Jurkat, Clone E6-1 (cell line): ENCODE measurements around the gene PBRM1.

Source experiments
- DNase-seq: peaks from one replicate; pipeline ENCODE4 v3.0.0-alpha.2; 2011; ENCODE audit warnings: low read depth, low spot score
- H3K4me3 ChIP-seq: 2 replicates; pipeline ENCODE4 v1.5.1; 2011; ENCODE audit warnings: mild to moderate bottlenecking, low read length, control low read depth, moderate library complexity

PBRM1 gene

DNA sequence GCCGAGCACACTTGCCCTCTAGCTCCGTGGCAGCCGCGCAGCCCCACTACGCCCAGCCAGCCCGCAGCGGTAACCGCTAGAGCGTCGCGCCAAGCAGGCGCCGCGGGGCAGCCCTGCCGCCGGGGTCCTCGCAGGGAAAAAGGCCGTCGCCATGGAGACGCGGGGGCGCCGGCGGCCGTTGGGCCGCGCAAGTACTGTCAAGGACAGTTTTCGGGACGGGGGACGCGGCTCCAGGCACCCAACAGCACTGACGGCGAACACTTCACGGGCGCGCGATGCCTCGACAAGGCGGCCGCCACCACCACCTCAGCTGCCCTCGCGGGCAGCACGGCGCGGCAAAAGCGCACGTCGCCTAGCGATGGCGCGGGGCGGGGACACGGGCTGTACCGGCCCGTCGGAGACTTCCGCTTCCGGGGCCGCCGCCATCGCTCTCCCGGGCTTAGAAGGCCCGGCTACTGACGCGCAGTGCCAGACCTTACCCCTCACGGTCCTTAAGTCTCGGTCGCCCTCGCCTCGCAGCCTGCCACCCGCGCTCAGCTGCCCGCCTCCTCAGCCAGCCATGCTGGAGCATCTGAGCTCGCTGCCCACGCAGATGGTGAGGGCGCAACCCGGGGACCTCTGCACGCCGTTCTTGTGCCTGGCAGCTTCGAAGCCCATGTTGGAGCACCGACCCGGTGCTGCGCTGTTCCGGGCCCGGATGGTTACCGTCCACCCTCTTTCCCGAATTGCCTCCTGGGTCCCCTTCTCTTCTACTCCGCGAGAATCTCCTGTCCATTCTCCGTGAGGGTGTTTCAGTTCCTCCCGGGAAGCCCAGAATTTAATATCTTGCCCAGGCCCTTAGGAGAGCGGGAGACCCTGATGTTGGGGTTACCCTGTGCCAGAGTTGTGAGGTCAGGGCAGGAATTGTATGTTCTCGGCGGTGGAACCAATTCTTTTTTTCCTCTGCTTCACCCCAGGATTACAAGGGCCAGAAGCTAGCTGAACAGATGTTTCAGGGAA, 20.3 kb upstream of the PBRM1 start, which contains the start of the genes GLT8D1 and SPCS1:
GLT8D1 (minus strand) TSS at position 104 of the 999 bp plus-strand sequence. CDS start 5,331 bp downstream, outside the sequence.
SPCS1 (plus strand) TSS at position 419 of the 999 bp plus-strand sequence; CDS start at position 560, 141 bp downstream.
- H3K4me3 ChIP-seq: peak within 1 kb of the TSS; percentile 78
- DNase-seq: peak; percentile 75

DNA sequence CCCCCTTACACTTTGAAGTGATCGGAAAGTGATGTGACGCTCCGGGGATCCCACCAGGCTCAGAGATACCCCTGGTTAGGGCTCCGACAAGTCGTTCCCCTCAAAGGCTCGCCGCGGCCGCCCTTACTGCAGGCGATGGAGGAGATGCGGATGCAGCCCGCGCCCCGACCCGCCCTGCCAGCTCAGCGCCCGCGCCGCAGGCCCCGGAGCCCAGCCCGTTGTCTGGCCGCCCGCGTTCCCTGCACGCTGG, 19.6 kb upstream of the PBRM1 start:
- no peak for DNase-seq
- peak overlapping the region; percentile 78 for H3K4me3 ChIP-seq

DNA sequence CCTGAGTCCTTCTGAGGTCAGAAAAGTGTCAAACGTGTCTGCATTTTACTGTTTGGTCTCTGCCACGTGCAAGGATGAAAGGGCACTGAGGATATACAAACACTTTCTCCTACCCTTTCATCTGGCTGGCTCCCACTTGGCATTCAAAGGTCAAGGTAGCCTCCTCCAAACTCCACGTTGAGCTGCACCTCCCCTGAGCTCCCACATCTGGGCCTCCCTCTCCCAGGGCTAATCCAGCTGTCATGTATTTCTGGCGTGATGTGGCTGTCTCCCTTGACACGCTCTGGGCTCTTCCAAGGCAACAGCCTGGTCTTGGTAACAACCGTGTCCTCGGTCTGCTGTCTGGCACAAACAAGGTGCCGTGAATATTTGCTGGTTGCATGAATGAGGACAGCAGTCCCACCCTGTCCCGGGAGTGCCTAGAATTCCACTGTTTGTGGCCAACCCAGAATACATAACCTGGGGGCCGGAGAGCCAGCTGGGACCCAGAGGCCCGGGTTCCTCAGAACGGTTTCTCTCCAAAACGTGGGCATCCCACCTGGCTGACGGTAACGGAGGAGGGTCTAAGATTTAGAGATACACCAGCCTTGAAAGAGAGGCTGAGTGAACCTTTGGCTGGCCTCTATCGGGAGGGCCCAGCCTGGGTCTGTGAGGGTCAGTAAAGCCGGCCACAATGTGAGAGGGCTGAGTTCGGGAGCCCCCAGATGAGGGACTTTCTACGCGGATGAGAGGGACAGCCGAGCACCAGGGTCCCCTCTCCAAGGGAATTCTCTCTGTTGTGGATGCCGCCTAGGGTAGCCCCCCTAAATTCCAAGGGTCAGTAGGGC, 19.1 kb upstream of the PBRM1 start:
- DNase-seq: no peak

DNA sequence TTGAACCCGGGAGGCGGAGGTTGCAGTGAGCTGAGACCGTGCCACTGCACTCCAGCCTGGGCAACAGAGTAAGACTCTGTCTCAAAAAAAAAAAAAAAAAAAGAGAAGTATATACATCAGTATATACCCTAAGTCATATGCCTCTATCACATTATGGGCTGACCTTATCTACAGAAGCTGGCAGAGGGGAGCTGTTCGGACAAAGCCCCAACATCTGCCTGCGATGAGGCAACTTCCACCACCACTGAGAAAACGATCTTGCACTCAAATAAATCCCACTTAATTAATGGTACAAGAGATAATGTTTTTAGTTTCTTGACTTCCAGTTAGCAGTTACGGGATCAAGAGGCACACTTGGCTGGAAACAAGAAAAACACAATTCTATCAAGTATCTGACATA, 17.6 kb upstream of the PBRM1 start:
- DNase-seq: no peak

More for the DNA sequence above, 19.1 kb upstream of the PBRM1 start:
- H3K4me3 ChIP-seq: peak overlapping the region; percentile 78

DNA sequence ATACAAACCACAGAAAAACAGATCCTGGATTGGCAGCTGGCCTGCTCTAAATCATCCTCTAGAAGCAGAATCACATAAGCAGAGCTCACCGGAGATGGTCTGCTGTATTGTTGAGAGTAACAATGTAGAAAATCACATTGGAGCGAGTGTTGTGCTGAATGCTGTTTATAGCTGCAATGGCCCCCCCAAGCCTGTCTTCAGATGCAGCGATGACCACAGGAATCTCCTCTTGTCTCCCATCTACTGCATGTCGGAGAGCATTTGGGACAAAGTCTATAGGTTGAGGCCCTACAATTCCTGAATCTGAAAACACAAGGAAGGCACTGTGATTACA, 11.9 kb upstream of the PBRM1 start:
- no peak overlapping the region for H3K4me3 ChIP-seq
- no peak for DNase-seq

More for the DNA sequence above, 17.6 kb upstream of the PBRM1 start:
- no peak overlapping the region for H3K4me3 ChIP-seq

DNA sequence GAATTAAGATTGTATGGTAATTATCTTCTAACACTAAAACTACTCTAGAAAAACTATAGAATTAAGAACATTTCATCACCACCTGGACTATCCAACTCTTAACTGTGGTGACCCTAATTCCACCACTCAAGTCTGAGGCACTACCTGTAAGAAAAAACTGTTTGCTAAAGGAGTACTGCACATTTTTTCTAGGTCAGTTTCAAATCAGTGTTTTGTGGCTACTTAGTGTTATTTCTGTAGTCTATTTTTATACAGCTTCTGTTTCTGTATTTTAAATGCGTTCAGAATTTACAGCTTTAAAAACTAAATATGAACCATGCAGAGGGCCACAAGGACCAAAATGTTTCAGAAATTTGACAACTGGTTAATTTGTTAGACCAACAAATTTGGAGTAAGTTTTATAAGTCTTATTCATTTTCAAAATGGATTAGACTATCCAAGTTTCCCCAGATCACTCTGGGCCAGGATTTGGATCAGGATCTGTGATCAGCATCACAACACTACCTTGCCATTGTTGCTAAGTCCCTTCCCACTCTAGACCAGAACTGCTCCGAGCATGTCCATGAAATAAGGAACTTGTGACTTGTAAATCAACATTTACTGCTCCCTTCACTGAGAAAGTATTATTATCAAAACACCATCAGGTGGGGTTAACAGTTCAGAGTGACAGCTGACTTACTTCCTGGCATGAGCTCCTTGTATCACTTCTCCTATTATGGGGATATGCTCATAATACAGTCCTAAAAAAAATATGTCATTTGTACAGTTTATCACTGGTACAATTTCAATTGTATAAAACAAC, 11.3 kb upstream of the PBRM1 start:
- no peak overlapping the region for H3K4me3 ChIP-seq
- DNase-seq: no peak

DNA sequence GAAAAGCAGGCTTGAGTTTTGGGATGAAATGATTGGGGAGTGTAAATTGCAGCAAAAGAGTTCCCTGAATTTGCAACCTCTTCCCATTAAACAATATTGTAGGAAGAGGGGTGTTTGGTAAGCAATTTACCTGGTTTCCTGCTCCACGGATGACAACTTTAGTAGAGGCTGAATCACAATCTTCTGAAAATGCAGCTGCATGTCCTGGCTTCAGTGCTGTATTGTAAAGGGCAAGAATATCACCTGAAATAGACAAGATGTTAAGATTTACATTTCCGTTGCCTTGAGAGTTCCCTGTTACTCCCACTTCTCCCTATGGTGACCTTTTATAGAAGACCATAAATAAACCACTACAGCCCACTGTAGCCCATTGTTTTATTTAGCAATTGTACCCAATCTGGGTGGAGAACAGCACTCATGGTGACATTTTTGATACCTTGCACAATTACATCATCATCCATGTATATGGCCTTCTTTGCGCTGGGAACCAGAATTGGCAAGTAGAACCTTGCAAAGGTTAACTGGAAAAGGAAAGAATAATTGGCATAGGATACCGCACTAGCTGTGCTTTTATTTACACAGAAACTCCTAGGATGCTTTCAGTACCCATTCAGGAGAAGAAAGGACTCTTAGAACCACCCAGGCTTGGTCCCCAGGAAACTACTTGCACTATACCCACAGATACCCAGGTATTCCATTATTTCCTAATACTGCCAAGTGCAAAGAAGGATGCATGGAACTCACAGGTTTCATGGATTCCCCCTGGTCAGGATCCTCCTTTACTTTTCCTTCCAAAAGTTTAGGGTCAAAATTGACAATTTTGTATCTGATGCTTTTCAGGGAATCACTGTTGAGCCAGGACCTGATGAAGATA, 10.3 kb upstream of the PBRM1 start:
- H3K4me3 ChIP-seq: no peak overlapping the region
- no peak for DNase-seq

DNA sequence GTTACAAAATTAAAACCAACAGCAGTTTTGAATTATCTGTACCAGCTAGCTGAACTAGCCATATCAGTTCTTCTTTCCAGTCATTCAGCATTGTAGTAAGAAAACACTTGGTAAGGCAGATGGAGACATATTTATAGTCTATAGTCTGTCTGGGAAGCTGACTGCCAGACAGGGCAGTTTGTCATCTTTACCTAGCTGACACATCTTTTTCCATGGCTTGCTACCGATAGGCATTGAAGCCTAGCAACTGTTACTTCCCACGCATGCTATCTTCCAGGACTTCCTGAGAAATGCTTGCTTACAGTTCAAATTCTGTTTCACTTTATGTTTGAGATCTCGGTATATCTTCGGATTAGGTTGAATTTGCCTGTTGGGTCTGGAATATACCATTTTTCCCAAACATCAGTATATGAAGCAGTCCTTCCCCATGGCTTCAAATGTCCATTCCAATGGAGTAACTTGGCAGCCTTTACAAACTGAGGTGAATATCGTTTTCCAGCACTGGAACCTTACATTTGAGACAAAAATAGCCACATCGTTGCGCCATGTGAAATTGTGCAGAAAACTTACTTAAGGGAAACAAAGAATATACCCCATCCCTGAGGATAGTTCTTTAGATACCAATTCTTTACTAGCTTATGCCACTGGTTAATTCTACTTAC, 8.9 kb upstream of the PBRM1 start:
- H3K4me3 ChIP-seq: no peak overlapping the region
- DNase-seq: no peak

DNA sequence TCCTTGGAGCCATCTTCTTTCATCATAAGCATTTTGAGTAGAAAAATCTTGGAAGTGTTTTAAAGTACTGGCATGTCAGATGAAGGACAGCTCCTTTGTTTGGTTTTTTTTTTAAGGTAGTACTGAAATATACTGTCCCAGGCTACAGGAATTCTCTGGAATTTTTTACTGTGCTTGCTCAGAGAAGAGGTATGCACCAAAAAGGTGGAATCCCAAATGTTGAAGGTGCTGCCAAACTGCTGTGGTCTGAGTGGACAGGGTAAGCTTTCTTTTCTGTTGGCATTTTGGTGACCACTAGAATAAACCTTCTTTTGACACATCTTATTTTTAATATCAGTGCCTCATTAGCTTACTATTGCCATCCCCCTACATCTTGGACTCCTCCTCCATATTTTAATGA, 7.4 kb upstream of the PBRM1 start:
- no peak overlapping the region for H3K4me3 ChIP-seq
- no peak for DNase-seq

DNA sequence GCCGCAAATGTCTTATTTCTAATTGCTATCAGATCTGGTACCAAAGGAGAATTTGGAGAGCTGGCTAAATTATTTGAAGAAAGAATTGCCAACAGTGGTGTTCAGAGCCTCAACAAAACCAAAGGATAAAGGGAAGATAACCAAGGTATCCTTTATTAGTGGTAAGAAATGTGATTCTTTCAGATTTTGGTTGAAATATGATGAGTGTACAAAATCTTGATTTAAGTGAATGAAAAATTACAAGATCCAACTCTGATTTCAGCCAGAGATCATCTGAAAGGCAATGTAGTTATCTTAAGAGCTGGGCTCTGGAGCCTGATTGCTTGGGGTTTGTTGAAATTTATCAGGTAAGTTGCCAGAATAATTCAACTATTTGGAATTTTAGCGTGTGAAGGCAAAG, 4.8 kb upstream of the PBRM1 start:
- no peak overlapping the region for H3K4me3 ChIP-seq
- no peak for DNase-seq

DNA sequence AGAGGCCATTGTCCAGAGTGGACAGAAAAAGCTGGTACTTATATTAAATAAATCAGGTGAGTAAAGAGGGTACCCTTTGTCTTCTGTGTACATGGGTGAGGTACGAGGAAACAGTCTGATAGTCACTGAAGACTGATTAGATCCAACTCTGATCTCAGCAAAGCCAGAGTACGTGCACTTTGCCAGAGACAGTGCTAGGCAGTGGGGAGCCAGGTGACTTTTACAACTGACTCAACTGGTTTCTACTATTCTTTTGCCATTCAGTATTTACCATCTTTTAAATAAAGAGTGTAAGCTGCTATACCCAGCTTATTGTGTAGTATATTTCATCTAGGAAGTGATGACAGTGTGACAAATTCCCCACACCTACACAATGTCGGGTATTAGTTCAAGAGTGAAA, 3.4 kb upstream of the PBRM1 start:
- DNase-seq: no peak
- H3K4me3 ChIP-seq: no peak overlapping the region

DNA sequence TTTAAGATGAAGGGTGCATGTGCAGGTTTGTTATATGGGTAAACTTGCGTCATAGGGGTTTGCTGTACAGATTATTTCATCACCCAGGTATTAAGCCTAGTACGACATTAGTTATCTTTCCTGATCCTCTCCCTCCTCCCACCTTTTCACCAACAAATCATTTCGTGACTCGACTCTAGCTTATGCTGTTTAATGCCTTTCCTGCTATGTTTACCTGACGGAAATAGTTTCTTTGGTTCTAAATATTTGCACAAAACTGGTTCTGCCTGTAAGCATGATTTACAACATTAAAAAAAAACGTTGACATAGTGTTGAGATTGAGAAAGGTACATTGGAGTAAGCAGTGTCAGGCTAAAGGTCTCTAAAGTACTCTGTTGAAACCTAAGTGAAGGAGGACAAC, 2.6 kb upstream of the PBRM1 start:
- DNase-seq: no peak
- H3K4me3 ChIP-seq: no peak overlapping the region

DNA sequence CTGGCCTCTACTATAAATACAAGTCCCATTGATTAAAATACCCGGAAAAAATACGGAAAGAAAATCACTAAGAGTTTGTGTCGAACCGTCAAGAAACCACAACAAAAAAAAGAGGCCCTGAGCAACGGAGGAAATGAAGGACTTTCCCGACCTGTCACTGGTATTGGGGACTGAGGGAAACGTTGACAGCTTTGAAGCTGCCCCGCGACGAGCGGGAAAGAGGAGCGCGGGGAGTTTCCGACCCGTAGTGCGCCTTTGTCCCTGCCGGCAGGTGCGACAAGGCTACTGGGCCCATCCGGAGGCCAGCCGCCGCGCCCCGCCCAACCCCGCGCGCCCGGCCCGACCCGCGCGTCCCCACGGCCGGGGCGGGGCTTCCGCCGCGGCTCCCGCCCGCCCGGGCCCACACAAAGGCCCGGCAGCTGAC, 416 bp downstream of the PBRM1 start:
- peak; percentile 69 for DNase-seq

DNA sequence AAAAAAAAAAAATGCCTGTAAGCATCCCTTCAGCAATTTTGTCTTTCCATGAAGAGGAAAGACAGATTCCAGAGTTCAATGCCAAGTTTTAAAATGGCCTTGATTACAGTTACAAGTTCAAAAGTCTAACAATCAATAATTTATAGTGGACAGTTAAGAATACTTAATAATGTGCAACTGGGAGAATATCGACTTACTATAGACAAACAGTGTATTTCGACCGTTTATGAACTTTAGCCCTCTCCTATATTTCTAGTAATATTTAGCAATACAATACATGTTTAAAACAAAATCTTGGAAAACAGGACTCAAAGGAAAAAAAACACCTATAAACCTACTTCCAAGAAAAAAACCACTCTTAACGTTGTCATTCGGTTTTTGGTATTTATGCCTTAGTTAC, 1.5 kb downstream of the PBRM1 start:
- H3K4me3 ChIP-seq: peak overlapping the region; percentile 98
- DNase-seq: no peak

More for the DNA sequence above, 416 bp downstream of the PBRM1 start:
- H3K4me3 ChIP-seq: peak overlapping the region; percentile 98

DNA sequence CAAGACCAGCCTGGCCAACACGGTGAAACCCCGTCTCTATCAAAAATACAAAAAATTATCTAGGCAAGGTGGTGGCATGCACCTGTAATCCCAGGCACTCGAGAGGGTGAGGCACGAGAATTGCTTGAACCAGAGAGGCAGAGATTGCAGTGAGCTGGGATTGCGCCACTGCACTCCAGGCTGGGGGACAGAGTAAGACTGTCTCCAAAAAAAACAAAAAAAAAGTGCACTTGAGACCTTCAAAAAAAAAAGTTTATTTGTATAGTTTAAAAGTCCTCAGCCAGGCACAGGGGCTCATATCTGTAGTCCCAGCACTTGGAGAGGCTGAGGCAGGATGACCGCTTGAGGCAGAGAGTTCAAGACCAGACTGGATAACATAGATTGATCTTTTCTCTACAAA, 2.1 kb downstream of the PBRM1 start:
- no peak for DNase-seq
- no peak overlapping the region for H3K4me3 ChIP-seq

DNA sequence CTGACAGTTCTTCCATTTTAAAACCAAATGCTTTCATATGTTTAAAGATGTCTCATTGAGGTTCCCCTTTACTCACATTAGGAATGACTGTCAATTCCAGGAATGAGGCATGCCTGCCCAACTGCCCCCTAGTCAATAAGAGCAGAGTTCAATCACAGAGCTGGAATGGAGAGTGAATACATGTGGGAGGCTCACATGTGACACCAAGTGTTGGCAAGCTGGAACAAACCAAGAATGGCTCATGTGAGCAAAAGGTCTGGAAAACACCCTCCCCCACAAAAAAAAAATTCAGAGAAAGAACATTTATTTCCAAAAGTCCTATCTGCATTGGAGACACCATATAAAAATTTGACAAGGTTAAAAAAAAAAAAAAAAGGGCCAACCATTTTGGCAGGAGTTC, 3.7 kb downstream of the PBRM1 start:
- no peak for DNase-seq
- no peak overlapping the region for H3K4me3 ChIP-seq

DNA sequence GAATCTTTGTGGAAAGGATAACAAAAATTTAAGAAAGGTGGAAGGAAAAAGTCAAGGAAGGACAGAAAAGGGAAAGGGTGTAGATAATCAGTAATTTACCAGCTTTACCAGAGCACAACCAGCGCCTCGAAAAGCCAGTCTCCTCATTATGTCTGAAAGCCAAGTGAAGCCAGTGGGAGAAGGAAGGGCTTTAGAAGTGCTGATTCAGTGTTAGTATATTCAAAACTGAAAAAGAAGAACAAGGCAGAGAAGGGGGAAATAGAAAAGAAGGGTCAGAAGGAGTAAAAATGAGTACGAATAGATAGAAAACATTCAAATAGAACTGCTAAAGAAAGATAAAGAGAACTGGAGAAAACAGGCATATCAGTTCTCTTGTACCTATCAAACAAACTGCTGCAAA, 4.1 kb downstream of the PBRM1 start:
- H3K4me3 ChIP-seq: no peak overlapping the region
- no peak for DNase-seq

DNA sequence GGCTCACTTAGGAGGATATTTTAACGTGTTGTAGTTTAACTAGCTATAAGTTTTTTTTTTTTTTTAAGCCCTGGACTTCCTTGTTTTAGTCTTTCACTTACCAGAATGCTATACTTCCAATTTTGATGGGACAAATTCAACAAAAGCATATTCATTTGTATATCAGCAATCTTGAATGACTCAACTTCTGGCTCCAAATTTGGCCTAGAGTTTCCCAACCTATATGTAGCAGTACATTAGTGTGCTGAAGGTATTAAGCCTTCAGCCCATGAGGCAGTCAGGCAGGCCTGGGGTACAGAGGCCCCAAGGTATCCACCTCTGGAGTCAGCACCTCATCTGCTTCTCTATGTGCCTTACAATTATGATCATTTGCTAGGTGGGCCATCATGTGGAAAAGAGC, 5.9 kb downstream of the PBRM1 start:
- DNase-seq: no peak
- H3K4me3 ChIP-seq: no peak overlapping the region
